PC-9 (cell line): ENCODE results near the gene EMC10. TPM values are rescaled to one million over a fixed set of nuclear protein-coding genes. Genes with fewer than 3 reads are reported as not detected.
A peak's percentile ranks its signal among the peaks of the same experiment; 100 is the strongest.

Experiments used
- BruUV-seq: library from RNA; stranded (reverse); fragments of 400-500 nt; replicated peaks from 2 replicates; lab custom pipeline; 2021; lab: Mats Ljungman, UMichigan
- CTCF ChIA-PET: fragments of 300-600 bp; sonication (Branson Sonifier 250); formaldehyde crosslinking; loops from one replicate; lab custom pipeline; 2022; ENCODE audit warnings: antibody characterized with exemption; lab: Charles Lee
- POLR2A ChIA-PET: fragments of 300-600 bp; sonication (Branson Sonifier 250); formaldehyde crosslinking; loops from one replicate; lab custom pipeline; 2022; ENCODE audit warnings: antibody characterized with exemption; ENCODE audit not compliant: unreplicated experiment; lab: Charles Lee
- DNase-seq, 2 experiments: peaks; one replicate each; pipeline versions ENCODE4 v3.0.0 to v3.0.0-alpha.2; 2015 to 2022; ENCODE audit warnings: mixed read lengths in 1 of 2
- H2AFZ ChIP-seq: fragments of 200-600 bp; sonication (generic); 2 replicates; pipeline ENCODE4 v1.8.1; 2017; ENCODE audit warnings: antibody characterized with exemption
- H3F3A ChIP-seq: fragments of 200-600 bp; sonication (generic); 2 replicates; pipeline ENCODE4 v1.8.1; 2017; ENCODE audit warnings: antibody characterized with exemption, mild to moderate bottlenecking, low read depth; ENCODE audit not compliant: insufficient read depth
- H3K27ac ChIP-seq: fragments of 200-600 bp; sonication (generic); 2 replicates; pipeline ENCODE4 v1.6.1; 2016; ENCODE audit warnings: mixed run types
- H3K27me3 ChIP-seq: fragments of 200-600 bp; sonication (generic); 2 replicates; pipeline ENCODE4 v1.6.1; 2016; ENCODE audit warnings: low read depth, mixed run types; ENCODE audit not compliant: insufficient read depth
- H3K36me3 ChIP-seq: fragments of 200-600 bp; sonication (generic); 2 replicates; pipeline ENCODE4 v1.6.1; 2016; ENCODE audit warnings: low read depth, mixed run types
- H3K4me1 ChIP-seq: fragments of 200-600 bp; sonication (generic); replicated peaks from 2 replicates; pipeline ENCODE4 v1.6.1; 2016; ENCODE audit warnings: mixed run types; ENCODE audit not compliant: insufficient read depth
- H3K4me2 ChIP-seq: fragments of 200-600 bp; sonication (generic); 2 replicates; pipeline ENCODE4 v1.6.1; 2017; ENCODE audit warnings: mixed run types
- H3K4me3 ChIP-seq: fragments of 200-600 bp; sonication (generic); 2 replicates; pipeline ENCODE4 v1.6.1; 2016; ENCODE audit warnings: mixed run types
- H3K79me2 ChIP-seq: fragments of 200-600 bp; sonication (generic); 2 replicates; pipeline ENCODE4 v1.6.1; 2017; ENCODE audit warnings: low read depth, mixed run types
- H3K9me2 ChIP-seq: fragments of 200-600 bp; sonication (generic); 2 replicates; pipeline ENCODE4 v1.8.1; 2017; ENCODE audit warnings: mild to moderate bottlenecking; ENCODE audit not compliant: insufficient read depth
- H3K9me3 ChIP-seq: fragments of 200-600 bp; sonication (generic); 2 replicates; pipeline ENCODE4 v1.8.1; 2016; ENCODE audit warnings: low read depth; ENCODE audit not compliant: insufficient read depth
- H4K20me1 ChIP-seq: fragments of 200-600 bp; sonication (generic); 2 replicates; pipeline ENCODE4 v1.8.1; 2017; ENCODE audit not compliant: insufficient read depth
- CTCF ChIP-seq: fragments of 200-600 bp; sonication (generic); conservative IDR thresholded peaks from 2 replicates; pipeline ENCODE4 v1.6.1; 2017; ENCODE audit warnings: mixed run types, antibody characterized with exemption, mild to moderate bottlenecking, moderate library complexity
- EZH2 ChIP-seq: fragments of 200-600 bp; sonication (generic); IDR thresholded peaks from 2 replicates; pipeline ENCODE4 v1.8.0; 2017; ENCODE audit warnings: antibody characterized with exemption, low read depth
- intact Hi-C: fragments of 100-400 bp; cut with micrococcal nuclease; formaldehyde crosslinking; loops from one replicate; pipeline ENCODE4 v1.10.0; 2022; ENCODE audit not compliant: unreplicated experiment
- total RNA-seq: library from RNA; stranded (reverse); gene quantifications from 2 replicates; pipeline ENCODE4 v1.2.3, GENCODE V29; 2021

EMC10 gene
- total RNA-seq, 1 experiment from 2014 or later, result 118 TPM

- no peak for TF ChIP-seq CTCF
- no peak for TF ChIP-seq EZH2
- peak within 1 kb of the TSS; percentile 83 for H3K4me2 ChIP-seq
- H4K20me1 ChIP-seq, result no peaks in the 10 kb centered on the region
- H3K79me2 ChIP-seq, result no peaks in the 10 kb centered on the region
- no TSS peak for BruUV-seq
- no peak for DNase-seq
- CTCF ChIA-PET, result no interaction called here
- no peak within 1 kb of the TSS for H3K27ac ChIP-seq
- peaks cover 4% of the 10 kb centered on the region; the same call in 1 of the 2 replicates for H3F3A ChIP-seq
- H3K4me1 ChIP-seq, result peaks cover 11% of the 10 kb centered on the region
- peak within 1 kb of the TSS; percentile 66 for H2AFZ ChIP-seq
- intact Hi-C loops, result no loop called here
- no peaks in the 10 kb centered on the region for H3K36me3 ChIP-seq
- H3K9me2 ChIP-seq, result no peaks in the 10 kb centered on the region
- peaks cover 72% of the 10 kb centered on the region for H3K27me3 ChIP-seq
- H3K4me3 ChIP-seq, result peak within 1 kb of the TSS; percentile 51
- H3K9me3 ChIP-seq, result no peaks in the 10 kb centered on the region
- POLR2A ChIA-PET, result no interaction called here
Measured at GRCh38 chr19:50432221-50433028, 43.9 kb upstream of the EMC10 start, which contains the start of gene MYBPC2. Gene MYBPC2 (plus strand): TSS chr19:50432892. CDS start chr19:50432954, 62 bp downstream.

DNA sequence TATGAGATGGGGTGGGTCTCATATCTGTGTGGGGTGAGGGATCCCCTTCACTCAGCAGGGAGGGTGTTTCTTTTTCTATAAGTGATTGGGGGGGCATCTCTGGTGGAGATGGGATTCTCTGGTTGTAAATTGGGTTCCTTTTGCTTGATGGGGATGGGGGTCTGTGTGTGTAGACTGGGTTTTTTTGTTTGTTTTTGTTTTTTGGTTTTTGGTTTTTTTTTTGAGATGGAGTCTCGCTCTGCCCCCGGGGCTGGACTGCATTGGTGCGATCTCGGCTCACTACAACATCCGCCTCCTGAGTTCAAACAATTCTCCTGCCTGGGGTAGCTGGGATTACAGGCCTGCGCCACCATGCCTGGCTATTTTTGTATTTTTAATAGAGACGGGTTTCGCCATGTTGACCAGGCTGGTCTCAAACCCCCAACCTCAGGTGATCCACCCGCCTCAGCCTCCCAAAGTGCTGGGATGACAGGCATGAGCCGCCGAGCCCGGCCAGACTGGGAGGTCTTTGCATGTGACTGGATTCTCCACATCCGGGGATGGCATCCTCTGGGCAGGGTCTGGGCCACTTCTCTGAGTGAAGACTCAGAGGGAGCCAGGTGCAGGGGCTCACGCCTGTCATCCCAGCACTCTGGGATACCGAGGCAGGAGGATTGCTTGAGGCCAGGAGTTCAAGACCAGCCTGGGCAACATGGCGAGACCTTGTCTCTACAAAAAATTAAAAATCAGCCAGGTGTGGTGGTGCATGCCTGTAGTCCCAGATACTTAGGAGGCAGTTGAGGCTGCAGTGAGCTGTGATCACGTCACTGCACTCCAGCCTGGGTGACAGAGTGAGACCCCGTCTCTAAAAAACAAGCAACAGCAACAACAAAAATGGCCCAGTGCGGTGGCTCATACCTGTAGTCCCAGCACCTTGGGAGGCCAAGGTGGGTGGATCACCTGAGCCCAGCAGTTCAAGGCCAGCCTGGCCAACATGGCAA is 42.8 kb upstream of the EMC10 start:
- Histone ChIP-seq H3K36me3 (no peaks in the 10 kb centered on the region), H3K4me3 (no peak overlapping the region), H3K79me2 (no peaks in the 10 kb centered on the region), H3K27me3 (peaks cover 83% of the 10 kb centered on the region), H3F3A (peaks cover 4% of the 10 kb centered on the region; the same call in 1 of the 2 replicates), H4K20me1 (no peaks in the 10 kb centered on the region), H3K27ac (no peak overlapping the region), H3K4me2 (no peak overlapping the region), H3K9me2 (no peaks in the 10 kb centered on the region), H3K4me1 (peaks cover 11% of the 10 kb centered on the region), H2AFZ (no peak overlapping the region), H3K9me3 (no peaks in the 10 kb centered on the region)
- TF ChIP-seq CTCF (no peak), EZH2 (no peak)
- BruUV-seq, result no TSS peak
- POLR2A ChIA-PET, result no interaction called here
- DNase-seq, result no peak
- CTCF ChIA-PET, result no interaction called here
- intact Hi-C loops, result no loop called here

DNA sequence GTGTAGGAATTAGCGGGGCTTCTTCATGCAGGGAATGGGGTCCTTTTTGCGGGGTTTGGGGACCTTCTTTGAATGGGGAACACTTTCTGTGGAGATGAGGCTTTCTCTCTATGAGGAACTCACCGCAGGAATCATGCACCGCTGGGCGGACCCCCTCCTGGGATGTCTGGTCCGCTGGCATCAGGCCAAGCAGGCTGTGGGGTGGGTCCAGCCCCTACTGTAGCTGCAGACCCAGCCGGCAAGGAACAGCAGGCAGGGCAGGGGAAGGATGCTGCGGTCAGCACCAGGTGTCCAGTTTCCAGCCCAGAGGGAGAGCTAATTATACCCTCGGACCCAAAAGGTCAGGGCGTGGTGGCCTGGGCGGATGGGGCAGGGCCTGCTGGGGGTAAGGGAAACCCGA is 41.8 kb upstream of the EMC10 start:
- DNase-seq, result peak in 1 of 2 experiments; percentile 12
- no peaks in the 10 kb centered on the region for H3K79me2 ChIP-seq
- peaks cover 4% of the 10 kb centered on the region; the same call in 1 of the 2 replicates for H3F3A ChIP-seq
- POLR2A ChIA-PET, result interaction anchor here (0.6 kb wide), 1 partner anchor 32 kb away, joined by 3 read pairs; no protein-coding TSS in a partner anchor
- intact Hi-C loops, result no loop called here
- no peaks in the 10 kb centered on the region for H3K9me2 ChIP-seq
- no TSS peak for BruUV-seq
- peak overlapping the region; percentile 25; the same call in 1 of the 2 replicates for H3K4me2 ChIP-seq
- peaks cover 11% of the 10 kb centered on the region for H3K4me1 ChIP-seq
- TF ChIP-seq EZH2 (no peak), CTCF (no peak)
- no peak overlapping the region for H2AFZ ChIP-seq
- no peaks in the 10 kb centered on the region for H3K36me3 ChIP-seq
- H3K9me3 ChIP-seq, result no peaks in the 10 kb centered on the region
- no peaks in the 10 kb centered on the region for H4K20me1 ChIP-seq
- no peak overlapping the region for H3K4me3 ChIP-seq
- H3K27me3 ChIP-seq, result peaks cover 84% of the 10 kb centered on the region
- no peak overlapping the region for H3K27ac ChIP-seq
- CTCF ChIA-PET, result no interaction called here
